NCI-H1417 (cell line): Measurements from ENCODE around the gene YWHAQ.
A peak's percentile ranks its signal among the peaks of the same experiment; 100 is the strongest.

Source experiments
- DNase-seq, 3 experiments: peaks; one replicate each; lab custom pipeline; 2025; lab: John Stamatoyannopoulos, UW

YWHAQ gene

DNA sequence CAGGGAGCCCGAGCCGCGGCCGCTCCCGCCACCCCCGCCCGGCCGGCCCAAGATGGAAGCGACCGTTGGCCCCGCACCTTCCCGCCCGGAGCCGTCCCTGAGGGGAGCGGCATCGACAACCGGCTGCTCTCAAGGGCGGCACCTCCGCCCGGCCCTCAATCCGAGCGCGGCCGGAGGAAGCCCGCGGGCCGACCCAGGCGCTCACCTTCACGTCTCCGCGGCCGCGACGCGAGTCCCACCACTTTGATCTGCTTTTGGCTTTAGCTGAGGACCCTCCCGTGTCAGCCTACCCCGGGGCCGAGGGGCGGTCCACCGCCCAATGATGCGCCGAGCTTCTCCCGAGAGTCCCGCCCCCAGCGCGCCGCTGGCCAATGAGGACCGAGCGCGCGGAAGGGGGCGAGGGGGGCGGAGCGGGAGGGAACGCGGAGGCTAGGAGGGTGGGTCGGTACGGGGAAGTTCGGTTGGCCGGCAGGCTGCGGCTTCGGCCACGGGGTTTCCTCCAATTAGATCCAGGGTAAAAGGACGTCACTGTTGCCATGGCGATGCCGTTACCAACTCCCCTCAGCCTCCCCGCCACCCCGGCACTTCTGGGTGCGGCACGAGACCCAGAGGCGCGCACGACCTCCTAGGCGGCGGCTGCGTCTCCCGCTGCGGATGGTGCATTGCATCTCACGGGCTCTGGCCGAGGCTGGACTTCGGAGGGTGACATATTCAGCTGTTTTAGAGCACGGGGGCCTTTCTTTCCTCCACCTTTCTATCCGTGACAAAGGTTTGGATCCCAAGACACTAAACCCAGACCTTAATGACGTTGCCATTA, at the start of gene YWHAQ:
YWHAQ (minus strand) TSS at position 262 of the 817 bp plus-strand sequence. CDS start 545 bp downstream, outside the sequence.
- peak; percentile 100 for DNase-seq

DNA sequence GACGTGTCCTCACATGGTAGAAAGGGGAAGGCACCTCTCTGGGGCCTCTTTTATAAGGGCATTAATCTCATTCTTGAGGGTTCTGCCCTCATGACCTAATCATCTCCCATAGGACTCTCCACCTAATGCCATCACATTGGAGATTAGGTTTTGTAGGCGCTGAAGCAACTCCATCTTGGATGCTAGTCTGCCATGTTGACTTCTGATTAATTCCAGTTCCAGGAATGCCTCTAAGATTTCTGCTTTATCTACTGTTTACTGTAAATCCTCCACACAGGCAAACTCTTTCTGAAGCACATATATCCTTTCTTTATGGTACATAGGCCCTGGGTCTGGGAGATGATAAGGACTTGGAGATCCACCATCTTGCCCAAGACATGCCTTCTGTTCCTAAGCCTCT, 49.3 kb upstream of the YWHAQ start:
- DNase-seq, result no peak

DNA sequence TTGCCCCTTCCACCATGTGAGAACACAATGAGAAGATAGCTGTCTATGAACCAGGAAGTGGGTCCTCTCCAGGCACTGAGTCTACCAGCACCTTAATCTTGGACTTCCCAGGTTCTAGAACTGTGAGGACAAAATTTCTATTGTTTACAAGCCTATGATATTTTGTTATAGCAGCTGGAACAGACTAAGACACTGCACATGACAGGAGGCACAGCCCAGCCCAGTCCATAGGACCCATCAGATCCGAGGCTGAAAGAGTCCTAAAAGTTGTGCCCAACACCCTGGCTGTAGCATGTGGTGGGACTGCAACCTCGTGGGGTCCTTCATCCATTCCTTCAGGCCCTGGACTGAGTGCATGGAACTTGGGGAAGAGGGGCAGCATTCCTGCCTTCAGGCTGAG, 48.4 kb upstream of the YWHAQ start:
- no peak for DNase-seq

DNA sequence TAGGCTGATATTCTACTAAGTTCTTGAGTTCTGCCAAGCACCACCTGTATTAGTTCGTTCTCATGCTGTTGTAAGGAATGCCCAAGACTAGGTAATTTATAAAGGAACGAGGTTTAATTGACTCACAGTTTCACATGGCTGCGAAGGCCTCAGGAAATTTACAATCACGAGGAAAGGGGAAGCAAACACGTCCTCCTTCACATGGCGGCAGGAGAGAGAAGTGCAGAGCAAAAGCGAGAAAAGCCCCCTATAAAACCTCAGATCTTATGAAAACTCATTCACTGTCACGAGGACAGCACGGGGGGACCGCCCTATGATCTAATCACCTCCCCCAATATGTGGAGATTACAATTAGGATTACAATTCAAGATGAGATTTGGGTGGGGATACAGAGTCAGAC, 47.7 kb upstream of the YWHAQ start:
- no peak for DNase-seq

DNA sequence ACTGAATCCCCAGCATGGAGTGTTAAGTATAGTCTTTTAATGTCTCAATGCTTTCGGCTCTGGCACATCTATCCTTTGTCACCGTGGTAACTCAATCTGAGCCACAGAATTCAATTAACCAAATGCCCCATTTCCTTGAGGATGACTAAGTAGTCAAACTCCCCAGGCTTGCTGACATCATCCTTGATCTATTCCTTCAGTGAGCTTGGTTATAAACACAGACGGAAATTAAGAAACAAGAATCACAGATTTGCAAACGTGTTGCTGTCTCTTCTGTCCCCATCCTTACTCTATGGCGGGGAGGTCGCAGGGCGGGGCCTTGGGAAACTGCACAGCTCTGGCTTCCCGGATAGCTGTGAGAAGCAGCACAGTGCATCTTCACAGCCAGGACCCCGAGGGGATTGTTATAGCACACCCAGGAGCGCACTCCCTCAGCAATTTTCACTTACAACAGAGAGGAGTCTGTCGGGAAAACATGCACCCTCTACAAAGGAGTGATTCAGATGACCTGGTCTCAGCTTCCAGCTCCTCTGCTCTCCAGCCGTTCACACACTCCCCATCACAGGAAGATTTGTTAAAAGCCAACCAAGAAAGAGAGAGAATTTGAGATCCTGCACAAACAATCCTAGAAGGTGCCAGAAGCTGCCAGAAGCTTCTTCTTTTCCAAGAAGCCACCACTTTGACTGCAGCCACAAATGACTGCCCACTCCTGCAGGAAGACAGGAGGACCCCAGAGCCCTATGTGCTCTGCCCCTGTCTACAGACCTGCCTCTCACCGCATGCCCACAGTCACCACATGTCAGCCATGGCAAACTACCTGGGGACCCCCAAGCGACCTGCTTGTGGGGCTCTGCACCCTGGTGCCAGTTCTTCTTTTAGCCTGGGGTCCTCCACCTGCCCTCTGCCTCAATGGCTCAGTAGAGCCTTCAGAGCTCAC, 44.9 kb upstream of the YWHAQ start:
- DNase-seq, result peak in 2 of 3 experiments; percentile 29 to 63

DNA sequence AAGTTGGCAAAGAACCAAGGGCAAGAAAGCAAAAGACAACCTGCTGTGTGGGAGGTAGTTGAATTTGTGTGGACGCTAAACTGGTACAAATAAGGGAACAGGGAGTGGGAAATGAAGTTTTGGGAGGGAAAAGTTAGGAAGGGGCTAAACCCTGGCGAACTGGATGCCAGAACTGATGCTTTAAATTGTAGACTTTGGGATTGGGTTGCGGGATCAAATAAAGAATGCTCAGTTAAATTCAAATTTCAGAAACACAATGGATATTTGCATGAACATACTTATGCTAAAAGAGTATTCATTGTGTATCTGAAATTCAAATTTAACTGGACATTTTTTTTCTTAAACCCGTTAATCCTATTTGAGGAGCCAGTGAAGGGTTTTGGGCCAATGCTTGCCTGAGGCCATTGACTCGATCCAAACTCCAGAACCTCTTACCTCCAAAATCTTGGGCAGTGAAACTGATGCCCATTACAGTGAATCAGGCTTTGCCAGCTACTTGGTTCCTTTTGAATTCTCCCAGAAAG, 44.2 kb upstream of the YWHAQ start:
- no peak for DNase-seq

DNA sequence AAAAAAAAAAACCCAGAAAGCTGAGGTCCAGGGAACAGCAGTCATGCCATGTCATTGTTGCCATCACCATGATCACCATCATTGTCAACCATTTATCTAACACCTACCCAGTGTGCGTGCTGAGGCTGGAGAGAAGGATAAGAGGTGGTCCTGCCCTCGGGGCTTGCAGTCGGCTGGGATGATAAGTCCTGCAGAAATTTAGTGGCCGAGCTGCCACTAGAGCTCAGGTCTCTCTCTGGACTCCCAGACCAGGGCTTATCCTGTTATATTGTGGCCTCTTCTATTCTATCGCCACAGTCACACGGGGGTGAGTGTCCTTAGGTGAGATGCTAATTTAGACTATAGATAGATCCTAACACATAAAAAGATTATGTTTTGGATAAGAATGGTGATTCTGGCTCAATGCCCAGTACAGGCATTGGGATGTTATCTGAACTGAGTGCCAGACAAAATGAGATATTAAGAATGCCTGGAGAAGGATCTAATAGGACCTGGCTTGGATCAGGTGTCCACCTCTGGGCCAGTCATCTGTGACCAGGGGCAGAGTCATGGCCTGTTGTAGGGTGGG, 43.2 kb upstream of the YWHAQ start:
- no peak for DNase-seq

DNA sequence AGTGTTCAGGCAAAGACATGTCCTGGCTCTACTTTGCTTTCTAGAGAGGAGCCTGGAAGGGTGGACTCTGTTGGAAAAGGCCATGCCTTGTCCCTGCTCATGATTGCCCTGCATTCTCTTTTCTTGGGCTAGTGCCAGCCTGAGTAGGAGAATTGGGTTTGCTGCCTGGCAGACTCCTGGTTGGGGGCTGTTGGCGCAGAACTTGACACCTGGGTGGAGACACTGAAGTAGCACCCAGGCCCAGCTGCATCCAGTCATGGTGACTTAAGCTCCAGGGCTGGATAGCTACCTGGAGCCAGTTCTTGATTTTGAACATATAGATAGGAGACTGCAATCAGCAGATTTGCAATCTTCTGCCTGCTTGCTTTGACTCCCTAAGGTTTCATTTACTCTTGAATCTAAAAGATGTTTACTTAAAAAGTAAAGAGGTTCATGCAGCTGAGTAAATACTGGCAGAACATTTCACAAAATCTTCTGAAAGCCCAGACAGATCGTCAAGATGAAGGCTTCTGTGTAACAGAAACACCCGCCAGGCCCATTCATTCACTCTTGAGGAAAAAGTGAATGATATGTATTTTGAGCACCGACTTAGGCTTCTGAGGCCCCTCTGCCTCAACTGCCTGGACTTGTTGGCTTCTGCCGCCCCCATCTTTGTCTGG, 38.0 kb upstream of the YWHAQ start:
- peak; percentile 40 to 95 (median 69) for DNase-seq

DNA sequence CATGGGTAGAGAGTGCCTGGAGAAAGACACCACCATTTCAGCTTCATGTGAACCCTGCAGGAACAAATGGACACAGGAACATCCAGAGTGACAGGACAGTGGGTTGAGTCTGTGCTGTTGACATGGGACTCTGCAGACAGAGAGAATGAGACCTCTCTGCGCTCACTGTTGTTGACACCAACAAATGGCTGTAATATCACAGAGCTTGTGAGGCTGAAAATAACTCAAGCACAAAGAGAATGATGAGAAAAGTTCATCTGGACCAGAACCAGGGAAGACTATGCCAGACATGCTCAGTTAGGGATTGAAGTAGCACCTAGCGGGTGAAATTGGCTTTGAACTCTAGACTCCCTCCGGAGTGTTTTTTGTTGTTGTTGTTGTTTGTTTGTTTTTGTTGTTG, 37.0 kb upstream of the YWHAQ start:
- DNase-seq, result no peak

DNA sequence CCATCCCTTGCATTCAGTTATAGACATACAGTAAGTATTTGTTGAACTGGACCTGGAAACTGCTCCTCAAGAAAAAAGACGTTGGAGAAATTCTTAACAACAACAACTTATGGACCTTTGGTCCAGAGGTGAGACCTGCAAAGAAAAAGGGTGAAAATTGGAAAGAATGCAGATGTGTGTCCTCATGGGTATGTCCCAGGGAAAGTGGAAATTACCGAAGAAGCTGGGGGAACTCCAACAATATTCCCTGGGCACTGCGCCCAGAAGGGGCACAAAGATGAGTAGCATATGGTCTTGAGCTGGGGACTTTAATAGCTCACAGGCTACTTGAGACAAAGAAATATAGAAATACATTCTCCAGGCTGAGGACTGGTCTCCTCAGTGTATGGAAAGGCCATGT, 35.5 kb upstream of the YWHAQ start:
- no peak for DNase-seq

DNA sequence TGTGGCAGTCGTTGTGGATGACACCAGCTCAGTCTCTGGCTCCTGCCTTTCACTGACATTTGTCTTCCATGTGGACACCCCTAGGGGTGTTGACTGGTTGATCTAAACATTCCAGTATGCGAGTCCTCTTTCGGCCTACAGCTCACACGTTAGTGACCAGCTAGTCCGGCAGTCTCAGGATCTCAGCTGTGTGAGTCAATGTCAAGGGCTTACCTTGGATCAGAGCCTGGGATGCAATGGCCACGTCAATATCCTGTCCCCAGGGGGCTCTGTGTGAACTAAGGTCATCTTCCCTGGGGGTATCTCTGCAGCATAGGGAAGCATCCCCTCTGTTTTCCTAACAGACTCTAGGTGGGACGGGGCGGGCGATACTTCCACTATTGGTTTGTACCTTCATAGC, 35.1 kb upstream of the YWHAQ start:
- DNase-seq, result no peak

DNA sequence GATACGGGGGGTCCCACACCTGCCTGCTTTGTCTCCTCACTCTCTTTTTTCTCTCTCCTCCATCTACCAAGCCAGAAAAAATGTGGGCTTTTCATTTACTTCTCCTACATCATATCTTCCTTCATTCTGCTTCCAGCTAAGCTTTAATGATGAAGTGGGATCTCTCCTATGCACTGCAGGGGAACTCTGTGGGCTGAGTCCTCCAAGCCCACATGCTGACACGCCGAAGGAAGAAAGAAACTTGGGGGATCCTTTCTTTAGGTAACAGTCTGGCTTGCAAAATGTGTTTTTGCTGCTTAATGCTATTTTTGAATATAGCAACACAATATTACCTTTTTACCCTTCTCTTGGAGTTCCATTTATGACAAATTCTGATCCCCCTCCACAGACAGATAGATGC, 33.6 kb upstream of the YWHAQ start:
- DNase-seq, result no peak

DNA sequence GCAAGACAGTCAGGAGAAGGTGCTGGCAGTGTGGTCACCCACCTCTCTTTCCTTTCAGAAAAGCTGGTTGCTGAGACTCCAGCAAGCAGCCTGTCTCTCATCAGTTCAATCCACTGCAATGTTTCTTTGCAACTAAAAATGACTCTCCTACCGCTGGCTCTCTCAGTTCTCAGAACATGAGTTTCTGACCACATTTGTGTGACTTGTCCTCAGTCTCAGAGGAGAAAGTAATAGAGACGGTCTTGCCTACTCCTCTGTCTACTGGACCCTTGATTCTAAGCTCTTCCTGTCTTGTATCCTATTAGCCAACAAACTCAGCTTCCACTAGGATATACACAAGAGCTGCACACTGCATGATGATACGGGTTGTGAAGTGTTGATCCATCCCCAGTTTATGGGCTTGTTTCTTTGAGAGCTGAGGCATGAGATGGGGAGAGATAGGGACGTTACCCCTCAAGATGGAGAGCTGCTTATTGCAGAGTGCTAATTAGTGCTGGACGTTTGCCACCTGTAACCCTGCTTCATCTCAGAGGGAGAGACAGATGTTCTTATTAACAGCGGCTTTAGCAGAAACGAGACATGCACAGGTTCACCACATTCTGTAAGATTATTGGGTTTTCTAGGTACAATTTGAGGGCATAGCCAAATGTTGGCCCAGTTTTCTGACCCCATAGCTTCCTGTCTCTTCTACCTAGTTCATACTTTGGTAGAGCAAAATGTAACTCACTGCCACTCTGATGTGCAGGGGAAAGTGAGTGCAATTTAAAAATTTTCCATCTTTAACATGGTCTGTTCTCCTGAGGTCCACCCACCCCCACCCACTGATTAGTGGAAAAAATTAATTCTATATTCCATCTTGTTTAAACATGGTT, 32.4 kb upstream of the YWHAQ start:
- peak in 2 of 3 experiments; percentile 34 to 67 for DNase-seq

DNA sequence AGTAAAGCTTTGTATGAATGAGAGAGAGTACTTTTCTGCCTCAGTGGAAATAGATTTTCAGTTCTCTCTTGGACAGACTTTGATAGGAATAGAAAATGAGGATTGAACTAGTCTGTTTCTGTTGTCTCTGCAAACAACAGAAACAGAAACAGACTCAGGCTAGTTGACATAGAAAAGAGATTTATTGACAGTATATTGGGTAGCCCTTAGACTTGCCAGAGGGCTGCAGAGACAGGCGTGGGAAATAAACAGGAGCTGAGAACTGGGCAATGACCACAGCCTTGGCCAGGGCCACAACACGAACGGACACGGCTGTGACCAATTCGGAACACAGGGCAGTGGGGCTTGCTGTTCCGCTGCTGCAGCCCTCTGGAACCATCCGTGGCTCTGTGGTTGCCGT, 30.5 kb upstream of the YWHAQ start:
- DNase-seq, result no peak

DNA sequence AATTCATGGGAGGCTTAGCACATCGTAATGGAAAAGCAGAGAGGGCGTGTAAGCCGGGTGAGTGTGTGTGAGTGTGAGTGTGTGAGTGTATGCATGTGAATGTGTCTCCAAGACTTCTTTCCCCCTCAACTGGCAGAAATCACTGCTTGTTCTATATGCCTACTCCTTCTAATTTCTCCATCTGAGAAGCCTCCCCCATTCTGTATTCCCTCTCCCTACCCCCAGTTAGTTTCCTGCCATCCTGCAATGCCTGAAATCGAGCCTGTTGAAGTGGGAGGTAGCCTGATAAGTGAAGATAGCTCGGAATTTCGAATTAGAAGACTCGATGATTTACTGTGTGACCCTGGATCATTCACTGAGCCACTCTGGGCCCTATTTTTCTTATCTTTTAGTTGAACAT, 30.0 kb upstream of the YWHAQ start:
- no peak for DNase-seq

DNA sequence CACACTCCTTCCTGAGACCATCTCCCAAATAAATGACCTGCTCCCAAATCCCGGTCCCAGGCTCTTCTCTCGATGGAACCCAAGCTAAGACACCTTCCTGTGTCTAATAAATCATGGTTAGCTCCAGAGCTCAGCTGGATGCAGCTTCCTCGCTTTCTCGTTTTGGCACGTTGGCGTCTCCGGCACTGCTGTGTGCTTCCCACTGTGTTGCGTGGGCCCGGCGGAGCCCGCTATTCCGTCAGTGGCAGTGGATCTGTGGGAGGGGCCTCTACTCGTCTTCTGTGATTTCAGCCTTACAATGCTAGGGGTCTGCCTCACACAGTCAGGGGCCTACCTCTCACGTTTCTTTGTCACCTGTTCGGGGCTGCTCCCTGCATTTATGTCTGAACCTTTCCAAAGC, 29.4 kb upstream of the YWHAQ start:
- no peak for DNase-seq

DNA sequence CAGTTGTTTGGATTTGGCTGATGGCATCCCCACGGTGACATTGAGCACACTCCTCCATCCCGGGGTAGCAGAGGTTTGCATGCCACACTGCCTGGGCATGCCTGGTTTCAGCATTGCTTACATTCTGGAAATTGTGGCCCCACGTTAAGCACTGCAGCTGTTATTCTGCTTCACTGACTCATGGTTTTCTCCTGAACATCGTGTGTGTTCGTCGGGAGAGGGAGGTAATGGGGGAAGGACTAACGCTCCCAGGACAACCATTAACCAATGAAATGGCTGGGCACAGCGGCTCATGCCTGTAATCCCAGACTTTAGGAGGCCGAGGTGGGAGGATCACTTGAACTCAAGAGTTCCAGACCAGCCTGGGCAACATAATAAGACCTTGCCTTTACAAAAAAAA, 28.2 kb upstream of the YWHAQ start:
- no peak for DNase-seq

DNA sequence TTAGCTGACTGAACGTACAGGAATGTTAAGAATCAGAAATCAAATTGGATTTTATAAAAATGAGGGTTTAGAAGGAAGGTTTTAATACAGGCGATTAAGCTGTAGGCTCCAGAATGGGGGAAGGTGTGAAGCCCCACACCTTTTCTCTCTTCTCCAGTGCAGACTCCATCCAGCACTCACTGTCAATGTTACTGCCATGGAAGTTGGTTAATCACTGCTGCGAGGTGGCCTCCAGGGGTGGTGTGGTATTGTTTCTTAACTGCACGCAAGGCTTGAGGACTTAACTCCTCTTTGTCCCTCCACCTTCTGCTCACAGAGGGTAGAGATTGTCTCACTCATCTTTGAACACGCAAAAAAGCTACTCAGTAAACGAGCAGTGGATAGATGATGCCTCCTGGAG, 26.9 kb upstream of the YWHAQ start:
- DNase-seq, result peak in 2 of 3 experiments; percentile 12 to 25

DNA sequence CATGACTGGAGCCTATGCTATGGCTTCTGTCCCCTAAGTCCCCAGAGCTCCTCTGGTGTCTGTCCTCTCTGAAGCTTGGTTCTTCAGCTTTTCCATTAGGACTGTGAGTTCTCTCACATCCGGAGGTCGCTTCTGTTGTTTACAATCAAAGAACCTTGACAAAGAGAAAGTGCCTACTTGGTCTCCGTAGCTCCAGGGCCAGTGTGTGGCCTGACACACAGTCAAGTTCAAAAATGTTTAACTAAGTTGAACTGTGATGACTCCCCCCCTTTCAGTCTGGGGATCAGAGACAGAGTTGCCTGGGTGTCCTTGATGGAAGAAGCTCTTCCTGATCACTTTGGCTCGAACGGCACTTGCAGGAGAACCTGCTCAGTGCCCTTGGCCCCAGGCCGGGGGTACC, 26.3 kb upstream of the YWHAQ start:
- DNase-seq, result no peak

DNA sequence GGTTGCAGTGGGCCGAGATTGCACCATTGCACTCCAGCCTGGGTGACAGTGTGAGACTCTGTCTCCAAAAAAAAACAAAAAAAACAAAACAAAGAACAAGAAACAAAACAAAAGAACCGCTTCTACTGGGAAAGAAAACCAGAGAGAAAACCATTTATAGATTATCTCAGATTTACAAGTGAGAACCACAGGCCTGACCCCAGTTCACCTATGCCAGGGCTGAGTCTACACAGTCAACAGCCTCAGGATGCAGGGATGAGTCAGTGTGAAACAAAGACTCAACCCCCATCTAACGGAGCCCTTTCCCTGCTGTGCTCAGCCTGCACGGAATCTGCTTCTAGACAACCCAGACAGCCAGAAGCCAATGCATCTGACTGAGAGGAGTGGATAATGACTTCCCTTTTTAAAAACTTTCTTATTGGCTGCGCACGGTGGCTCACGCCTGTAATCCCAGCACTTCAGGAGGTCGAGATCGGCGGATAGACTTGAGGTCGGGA, 25.5 kb upstream of the YWHAQ start:
- no peak for DNase-seq
